Frontal cortex (tissue), 4 donors: ENCODE data around the gene RERG. TPM values are rescaled to one million over a fixed set of nuclear protein-coding genes. Genes with fewer than 3 reads are reported as not detected.
"Not testable (repeated sequence)": the region's sequence is repeated elsewhere in the genome, so short reads cannot be mapped to it uniquely, and the experiment has no call there.

ENCODE experiments used
- DNase-seq, 2 donors: peaks; one replicate each; pipeline ENCODE4 v3.0.0; 2012; ENCODE audit warnings: low spot score in 2 of 2
- FAIRE-seq: peaks from 2 replicates; lab custom pipeline; 2012; peaks lifted over from hg19 to GRCh38; lab: Jason Lieb, UNC
- total RNA-seq: library from RNA; depleted of rRNA; stranded (reverse); fragments of >200 nt; gene quantifications from one replicate; pipeline ENCODE4 v1.2.3, GENCODE V29; 2014
- donor health status: control.
- donor health status: control.
- donor health status: control.

Gene RERG, protein sequence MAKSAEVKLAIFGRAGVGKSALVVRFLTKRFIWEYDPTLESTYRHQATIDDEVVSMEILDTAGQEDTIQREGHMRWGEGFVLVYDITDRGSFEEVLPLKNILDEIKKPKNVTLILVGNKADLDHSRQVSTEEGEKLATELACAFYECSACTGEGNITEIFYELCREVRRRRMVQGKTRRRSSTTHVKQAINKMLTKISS
- total RNA-seq: 1.6 TPM

DNA sequence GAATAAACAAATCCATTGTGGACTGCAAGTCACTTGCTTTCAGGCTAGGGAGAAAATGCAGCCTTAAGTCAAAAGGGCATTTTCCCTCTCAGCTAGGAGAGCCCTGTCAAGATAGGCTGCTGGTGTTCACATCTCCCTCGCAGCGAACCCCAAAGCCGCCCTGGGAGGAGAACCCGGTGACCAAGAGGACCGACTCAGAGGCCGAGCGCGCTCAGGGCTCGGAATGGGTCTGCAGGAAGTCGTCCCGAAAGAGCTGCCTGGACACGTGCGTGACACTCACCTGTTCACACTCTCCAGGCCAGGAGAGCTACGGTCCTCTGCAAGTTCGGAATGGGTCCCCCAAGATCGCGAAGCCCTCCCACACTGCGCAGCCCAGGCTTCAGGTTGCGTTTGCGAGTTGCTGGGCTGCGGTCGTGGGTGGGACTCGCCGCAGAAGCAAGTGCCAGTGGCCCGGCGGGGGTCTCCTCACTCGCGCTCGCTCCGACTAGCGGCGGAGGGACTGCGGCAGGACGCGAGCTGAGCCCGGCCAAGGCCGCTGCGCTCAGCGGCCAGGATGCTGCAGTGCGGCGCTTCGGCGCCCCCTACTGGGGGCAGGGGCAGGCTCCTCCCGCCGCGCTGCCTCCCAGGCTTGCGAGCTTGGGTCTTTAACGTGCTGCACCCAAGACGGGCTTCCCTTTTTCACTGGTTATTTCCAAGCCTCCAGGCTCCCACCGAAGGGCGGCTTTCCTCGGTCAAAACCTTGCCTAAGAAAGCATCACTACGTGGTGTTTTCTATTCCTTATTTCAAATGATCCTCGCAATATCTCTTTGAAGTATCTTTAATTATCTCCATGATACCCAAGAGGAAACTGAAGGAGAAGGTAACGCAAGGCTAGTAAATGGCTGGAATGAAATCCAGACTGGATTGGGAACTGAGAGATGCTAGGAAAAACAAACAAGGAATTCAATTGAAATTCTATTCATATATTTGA lies at the start of gene RERG:
Gene RERG (minus strand): TSS at position 503 of the 971 bp plus-strand sequence. CDS start 3,928 bp downstream, outside the sequence.
- FAIRE-seq (no peak), DNase-seq (peak; percentile 57 to 76)

DNA sequence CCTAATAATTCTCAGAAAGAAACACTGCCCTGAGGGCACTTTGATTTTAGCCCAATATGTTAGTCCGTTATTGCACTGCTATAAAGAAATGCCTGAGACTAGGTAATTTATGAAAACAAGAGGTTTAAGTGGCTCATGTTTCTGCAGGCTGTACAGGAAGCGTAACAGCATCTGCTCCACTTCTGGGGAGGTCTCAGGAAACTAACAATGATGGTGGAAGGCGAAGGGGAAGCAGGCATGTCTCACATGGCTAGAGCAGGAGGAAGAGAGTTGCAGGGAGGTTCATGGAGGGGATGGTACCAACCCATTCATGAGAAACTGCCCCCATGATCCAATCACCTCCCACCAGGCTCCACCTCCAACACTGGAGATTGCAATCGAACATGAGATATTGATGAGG lies 49.4 kb upstream of the RERG start:
- DNase-seq (no peak), FAIRE-seq (no peak)

DNA sequence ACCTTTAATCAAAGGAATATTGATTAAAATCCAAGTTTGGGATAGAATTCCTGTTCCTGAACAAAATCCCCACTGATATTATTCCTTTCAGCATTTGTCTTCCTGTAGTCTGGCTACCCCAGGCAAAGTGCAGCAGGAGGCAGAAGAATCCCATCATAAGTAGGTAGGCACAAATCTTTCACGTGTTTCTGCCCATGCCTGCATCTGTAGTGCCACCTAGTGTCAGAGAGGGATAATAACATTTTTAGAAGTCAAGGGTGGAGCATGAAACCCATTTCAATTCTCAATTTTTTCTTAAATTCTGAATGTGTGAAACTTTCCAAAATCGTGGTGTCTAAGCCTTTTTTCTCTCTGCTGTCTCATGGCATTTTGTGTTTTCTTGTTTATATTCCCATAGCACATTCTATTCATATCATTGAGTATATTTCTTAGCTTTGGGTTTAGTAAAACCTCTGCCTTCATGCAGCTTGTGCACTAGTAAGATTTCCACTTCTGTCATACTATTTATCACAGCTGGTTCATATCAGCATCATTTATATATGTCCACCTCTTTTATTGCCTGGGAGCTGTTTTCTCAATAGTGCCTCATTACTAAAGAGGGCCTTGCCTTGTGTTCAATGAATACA lies 47.8 kb upstream of the RERG start:
- DNase-seq (peak in 1 of 2 donors; percentile 43), FAIRE-seq (no peak)

DNA sequence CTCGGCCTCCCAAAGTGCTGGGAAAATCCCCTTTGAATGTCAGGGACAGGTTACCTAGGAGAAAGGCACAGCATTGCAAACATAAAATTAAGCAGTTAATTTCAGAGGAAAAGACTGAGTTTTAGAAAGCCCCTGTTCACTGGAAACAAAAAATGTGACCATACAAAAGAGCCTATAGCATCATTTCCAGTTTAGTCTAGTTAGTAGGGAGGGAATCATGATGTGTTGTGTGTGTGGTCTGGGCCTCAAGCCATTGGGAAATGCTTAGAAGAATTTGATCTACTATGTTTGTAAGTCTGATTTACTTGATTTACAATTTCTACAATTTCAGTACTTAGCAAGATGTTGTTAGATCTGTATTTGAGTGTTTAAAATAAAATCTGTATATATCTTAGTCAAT lies 47.1 kb upstream of the RERG start:
- DNase-seq (no peak), FAIRE-seq (no peak)

DNA sequence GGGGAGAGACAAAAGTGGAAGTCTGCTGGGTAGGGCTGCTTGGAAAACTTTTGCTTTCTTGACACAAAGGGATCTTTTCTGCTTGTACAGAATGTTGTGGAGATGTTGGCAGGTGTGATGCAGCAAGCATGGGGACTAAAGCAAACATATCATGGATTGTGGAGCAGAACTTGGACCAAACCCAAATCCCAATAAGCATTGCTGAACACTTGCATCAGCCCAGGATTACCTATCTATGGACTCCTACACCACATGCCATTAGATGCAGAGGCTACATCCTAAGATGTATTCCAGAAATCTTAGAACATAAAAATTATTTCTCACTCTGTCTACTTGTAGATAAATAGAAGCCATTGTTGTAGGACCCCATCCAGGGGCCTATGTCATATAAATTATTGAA lies 44.7 kb upstream of the RERG start:
- FAIRE-seq: no peak
- DNase-seq: no peak

DNA sequence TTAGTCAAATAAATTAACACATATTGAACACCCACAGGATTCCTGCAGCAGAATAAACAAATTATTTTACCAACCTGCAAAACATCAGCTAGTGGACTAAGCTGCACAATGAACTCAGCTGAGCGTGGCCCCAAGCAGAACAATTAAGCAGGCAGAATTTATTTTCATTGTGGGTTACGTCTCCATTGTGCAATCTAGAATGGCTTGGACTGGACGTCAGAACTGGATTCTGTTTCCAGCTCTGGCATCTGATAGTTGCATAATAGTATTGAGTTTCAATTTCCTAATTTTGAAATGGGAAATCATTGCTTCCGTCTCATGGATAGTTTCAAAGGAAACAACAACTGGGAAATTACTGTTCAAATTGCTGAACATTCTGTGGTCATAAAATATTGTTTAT lies 35.5 kb upstream of the RERG start:
- FAIRE-seq: no peak
- no peak for DNase-seq

DNA sequence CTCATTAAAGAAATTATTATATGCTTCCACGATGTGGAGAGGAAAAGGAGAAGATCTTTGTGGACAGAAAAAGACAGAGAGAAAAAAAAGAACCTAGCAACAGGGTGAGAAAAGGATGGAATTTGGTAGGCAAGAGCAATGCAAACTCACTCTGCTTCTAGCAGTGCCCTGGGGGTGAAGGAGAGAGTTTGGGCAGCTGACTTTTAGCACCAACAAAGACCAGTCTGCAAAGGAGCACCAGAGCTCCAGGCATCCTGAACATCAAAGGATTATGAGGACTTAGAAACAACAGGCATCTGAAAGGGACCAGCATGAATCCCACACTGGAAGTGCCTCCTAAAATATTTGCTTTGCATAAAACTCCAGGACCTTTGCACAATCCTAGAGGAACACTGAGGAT lies 32.8 kb upstream of the RERG start:
- DNase-seq: no peak
- FAIRE-seq: no peak

DNA sequence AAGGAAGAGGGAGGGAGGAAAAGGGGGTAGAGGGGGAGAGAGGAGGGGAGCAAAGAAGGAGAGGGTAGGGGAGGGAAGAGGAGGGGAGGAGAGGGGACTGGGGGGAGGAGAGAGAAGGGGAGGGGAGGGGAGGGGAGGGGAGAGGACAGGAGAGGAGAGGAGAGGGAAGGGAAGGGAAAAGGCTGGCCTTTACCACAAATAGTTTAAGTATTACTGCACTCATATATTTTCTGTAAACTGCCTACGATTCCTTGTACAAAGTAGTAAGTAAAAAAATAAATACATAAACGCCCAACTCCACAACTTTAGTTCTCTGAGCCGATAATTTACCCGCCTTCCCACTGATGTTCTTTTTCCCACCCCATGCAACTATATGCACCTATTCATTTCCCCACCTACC lies 23.7 kb upstream of the RERG start:
- no peak for DNase-seq
- no peak for FAIRE-seq

DNA sequence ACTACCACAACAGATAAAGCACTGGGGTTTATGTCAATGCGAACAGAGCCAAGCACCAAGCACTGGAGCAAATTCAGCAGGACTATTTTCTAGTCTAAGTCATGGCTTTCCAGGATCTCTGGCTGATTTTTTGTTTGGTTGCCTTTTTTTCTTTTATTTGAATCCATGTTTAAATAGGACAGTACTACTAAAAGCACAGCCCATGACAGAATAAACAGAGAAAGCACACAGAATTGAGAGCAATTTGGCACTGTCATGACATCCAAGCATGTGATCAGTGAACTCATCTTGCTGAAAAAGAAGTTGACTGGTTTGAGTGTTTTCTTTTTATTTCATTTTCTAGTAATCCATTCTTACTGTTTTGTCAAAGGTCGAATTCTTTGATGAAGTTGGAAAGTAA lies 23.1 kb upstream of the RERG start:
- DNase-seq (no peak), FAIRE-seq (no peak)

DNA sequence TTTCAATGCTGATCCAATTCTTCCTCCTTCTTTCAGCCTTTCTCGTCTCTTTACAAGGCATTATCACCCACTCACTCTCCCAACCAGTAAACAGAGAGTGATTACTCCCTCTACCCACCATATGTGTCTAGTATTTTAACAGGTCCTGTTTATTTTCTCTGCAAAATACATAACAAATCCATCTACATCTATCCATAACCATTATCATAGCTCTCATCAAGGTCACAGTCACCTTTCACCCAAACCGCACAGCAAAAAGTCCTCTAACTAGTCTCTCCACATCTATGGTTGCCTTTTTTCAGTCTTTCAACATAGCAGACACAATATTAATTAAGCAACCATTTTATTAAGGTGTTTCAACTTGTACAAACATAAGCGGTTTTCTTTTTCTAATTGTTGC lies 21.9 kb upstream of the RERG start:
- FAIRE-seq (no peak), DNase-seq (no peak)

DNA sequence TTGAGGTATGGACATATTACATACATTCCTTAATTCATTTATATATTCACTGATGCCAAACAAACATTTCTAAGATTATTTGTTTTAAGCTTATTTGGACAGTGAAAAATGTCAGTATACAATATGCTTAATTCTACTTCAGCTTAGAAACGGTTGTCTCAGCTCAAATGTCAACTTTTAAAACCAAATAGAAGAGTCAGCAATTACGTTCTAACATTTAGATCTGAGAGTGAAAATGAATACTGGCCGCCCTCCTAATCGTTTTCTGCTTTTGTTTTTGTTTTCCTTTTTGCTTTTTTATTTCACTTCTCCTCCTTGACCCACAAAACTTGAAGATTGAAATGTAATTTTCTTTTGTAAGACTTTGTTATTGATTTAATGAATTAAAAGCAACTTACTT lies 19.7 kb upstream of the RERG start:
- DNase-seq (no peak), FAIRE-seq (no peak)

DNA sequence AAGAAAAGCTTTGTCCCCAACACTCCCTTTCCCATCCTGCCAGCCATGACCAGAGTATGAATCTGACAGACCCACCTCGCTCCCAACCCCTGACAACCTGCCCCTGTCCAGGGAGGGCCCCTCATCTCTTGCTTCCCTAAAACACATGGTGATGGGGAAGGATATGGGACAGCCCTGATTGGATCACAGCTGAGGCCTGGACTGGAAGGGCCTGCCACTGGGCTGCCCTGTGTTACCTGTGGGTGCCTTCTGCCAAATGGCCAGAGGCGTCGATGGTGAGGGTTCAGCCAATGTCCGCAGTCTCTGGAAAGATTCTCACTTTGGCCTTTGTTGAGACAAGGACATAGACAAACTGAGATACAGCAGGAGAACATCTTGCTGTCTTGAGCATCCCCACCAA lies 13.3 kb upstream of the RERG start:
- FAIRE-seq (no peak), DNase-seq (no peak)

DNA sequence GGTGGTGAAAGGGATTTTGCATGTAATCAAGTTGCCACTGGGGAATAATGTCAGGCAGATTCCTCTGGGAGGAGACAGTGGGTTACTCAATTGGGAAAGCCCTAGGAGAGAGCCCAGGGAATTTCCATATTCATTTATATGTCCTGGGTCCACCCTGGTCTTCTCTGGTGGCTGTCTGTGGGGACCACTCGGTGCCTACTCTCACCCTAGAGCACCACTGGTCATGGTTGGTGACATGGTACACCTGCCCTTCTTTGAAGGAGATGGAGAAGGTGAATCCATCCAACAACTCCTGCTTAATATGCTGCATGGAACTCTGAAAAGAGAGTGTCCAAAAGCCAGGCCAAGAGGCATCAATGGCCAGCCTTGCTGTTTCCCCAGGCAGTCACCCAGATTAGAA lies 12.8 kb upstream of the RERG start:
- DNase-seq: no peak
- no peak for FAIRE-seq

DNA sequence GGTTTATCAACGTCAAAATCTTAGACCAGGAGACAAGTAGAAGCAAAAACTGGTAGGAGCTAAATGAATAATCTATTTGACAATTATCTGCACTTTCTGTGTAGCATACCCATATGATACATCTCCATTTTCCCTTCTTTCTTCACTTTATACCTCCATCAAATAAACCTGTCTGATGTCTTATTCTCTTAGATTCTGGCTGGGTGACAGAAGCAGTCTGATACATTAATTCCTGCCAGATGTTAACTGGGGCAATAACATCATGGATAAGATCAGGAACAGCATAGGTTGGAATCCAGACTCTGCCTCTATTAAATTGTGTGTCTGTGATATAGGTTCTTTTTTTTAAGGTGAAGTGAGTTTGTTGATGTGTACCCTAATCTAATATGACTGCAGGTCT lies 11.7 kb upstream of the RERG start:
- DNase-seq: no peak
- FAIRE-seq: no peak

DNA sequence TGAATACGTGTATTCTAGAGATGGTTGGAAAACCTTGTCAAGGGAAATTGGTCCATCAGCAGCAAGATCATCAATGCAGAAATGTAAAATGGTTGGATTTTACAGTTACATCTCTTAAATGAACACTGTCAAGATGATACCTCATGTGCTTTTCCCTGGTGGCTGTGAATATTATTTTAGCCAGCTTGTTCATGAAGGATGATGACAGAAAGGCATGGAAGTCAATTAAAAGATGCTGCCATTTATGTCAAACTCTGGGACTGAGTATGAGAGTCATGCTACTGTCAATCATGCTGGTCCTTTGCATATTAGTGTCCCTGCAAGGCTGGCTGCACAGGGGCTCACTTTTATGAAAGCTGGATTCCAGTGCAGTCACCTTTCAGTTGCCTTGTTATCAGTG lies 10.3 kb upstream of the RERG start:
- FAIRE-seq (no peak), DNase-seq (no peak)

DNA sequence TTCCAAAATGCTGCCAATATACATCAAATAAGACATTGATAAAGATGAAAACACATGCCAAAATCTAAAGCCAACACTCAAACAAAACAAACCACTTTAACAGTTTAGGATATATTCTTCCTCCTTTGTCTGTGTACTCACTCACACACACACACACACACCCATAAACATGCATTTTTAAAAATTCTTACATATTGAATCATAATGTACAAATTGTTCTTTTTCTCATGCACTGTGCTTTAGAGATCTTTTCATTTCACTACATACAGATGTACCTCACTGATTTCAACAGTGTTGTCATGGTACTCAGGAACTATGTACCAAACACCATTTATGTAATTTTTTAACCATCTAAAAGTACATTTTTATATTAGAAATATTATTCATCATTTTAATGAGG lies 9.5 kb upstream of the RERG start:
- DNase-seq (no peak), FAIRE-seq (no peak)

DNA sequence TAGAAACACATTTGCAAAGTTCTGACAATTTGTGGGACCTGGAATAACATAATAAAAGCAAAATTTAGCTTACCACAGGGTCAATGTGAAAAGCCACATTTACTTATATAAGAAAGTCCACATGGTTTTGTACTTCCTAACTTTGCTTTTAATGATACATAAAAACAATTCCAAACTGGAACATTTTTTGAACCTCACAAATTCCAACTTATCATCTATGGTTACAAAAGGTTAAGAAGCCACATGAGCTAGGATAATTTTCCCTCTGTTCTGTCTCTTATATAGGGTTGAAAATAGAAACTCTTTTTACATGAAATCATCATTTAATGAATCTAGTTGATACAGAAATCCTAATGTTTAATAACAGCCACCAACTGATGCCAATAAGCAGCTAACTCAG lies 8.9 kb upstream of the RERG start:
- no peak for FAIRE-seq
- DNase-seq: no peak

DNA sequence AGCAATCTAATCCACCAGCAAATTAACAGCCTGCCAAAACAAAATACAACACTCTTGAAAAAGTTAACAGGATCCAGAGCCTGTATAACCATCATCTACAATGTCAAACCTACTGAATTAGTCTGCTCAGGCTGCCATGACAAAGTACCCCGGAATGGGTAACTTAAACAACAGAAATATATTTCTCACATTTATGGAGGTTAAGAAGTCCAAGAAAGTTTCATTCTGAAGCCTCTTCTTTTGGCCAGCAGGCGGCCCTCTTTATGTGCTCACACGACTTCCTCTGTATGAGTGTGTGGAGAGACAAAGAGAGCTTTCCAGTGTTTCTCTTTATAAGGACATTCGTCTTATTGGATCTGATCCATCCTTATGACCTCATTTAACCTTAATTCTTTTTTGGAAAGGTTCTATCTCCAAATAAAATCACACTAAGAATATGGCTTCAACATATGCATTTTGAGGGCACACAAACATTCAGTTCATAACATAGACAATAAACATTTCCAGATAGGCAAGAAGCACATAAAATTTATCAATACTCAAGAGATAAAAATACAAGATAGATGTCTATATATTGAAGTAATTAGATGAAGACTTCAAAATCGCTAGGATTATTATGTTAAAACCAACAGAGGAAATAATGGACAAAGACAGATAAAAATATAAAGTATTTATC lies 5.9 kb upstream of the RERG start:
- FAIRE-seq: peak; percentile 69
- DNase-seq: peak in 1 of 2 donors; percentile 19

DNA sequence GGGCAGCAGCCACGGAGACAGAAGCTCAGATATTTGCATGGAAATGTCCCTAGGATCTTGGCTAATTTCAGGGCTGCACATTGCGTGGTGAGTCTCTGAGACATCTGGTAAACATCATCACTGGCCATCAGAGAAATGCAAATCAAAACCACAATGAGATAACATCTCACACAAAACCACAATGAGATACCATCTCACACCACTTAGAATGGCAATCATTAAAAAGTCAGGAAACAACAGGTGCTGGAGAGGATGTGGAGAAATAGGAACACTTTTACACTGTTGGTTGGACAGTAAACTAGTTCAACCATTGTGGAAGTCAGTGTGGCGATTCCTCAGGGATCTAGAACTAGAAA lies 4.6 kb upstream of the RERG start:
- not testable (repeated sequence) for FAIRE-seq, DNase-seq

DNA sequence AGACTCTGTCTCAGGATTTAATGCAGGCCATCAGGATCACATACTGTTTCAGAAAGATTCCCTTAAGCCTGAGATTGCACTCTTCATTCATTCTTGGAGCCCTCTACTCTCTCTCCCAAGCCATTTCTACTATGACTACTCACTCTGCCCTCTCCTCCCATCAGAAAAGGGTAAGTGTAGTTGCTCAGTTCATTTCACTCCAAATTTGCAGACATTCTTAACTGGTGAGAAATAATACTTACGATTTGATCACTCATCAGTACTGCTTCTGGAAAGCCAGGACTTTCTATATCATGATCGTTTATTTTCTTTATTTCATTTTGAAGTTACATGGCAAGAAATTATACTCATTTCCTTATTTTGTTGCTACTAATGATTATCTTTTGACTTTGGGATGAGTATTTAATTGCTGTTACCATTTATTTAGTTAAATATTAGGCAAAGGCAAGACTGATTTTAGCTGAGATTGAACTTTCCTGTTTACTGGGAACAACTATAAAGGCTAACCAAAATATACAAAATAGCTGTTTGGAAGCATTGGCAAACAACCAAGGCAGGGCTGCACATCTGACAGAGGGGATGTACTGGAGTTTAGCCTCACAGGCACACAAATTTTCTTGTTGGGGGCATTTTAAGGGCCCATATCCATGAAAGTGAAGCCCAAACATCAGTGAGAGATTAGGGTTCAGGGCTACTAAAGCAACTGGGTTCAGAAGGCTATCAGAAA lies 4.1 kb upstream of the RERG start:
- FAIRE-seq (no peak), DNase-seq (no peak)
